Activated CD8-positive, alpha-beta T cell treated with anti-CD3 and anti-CD28 coated beads for 36 hours (primary cell): ENCODE results near the gene ZNF277. TPM values are rescaled to one million over a fixed set of nuclear protein-coding genes. Genes with fewer than 3 reads are reported as not detected.

ENCODE experiments used
- ATAC-seq: fragments of 200-7000 bp; cut with Tn5 transposase; one replicate; pipeline ENCODE4 v1.10.0; 2021; ENCODE audit warnings: mild to moderate bottlenecking, moderate library complexity
- CTCF ChIA-PET: fragments of 350-600 bp; sonication (Branson Sonifier 250); formaldehyde crosslinking; loops from one replicate; lab custom pipeline; 2021; ENCODE audit warnings: antibody characterized with exemption; lab: Charles Lee
- POLR2A ChIA-PET: fragments of 350-600 bp; sonication (Branson Sonifier 250); formaldehyde crosslinking; loops from one replicate; lab custom pipeline; 2021; ENCODE audit warnings: antibody characterized with exemption; lab: Charles Lee
- DNase-seq: peaks from one replicate; pipeline ENCODE4 v3.0.0-alpha.2; 2020
- H3K27ac Mint-ChIP-seq: one replicate; pipeline ENCODE4 v1.8.0; 2021; ENCODE audit warnings: mild to moderate bottlenecking, mixed read lengths
- H3K27me3 Mint-ChIP-seq: one replicate; pipeline ENCODE4 v1.8.0; 2021; ENCODE audit warnings: mixed read lengths
- H3K36me3 Mint-ChIP-seq: one replicate; pipeline ENCODE4 v1.8.0; 2021; ENCODE audit warnings: low read depth, mixed read lengths
- H3K4me1 Mint-ChIP-seq: one replicate; pipeline ENCODE4 v1.8.0; 2021; ENCODE audit warnings: low read depth, mixed read lengths
- H3K4me3 Mint-ChIP-seq: one replicate; pipeline ENCODE4 v1.8.0; 2021; ENCODE audit warnings: mild to moderate bottlenecking, moderate library complexity, mixed read lengths
- H3K9me3 Mint-ChIP-seq: one replicate; pipeline ENCODE4 v1.8.0; 2021; ENCODE audit warnings: mixed read lengths
- intact Hi-C: fragments of 100-400 bp; cut with micrococcal nuclease; formaldehyde crosslinking; loops from one replicate; pipeline ENCODE4 v1.10.0; 2022
- total RNA-seq, 2 experiments: library from RNA; stranded (reverse); gene quantifications; one replicate each; pipeline ENCODE4 v1.2.3, GENCODE V29; 2021
- TF ChIP-seq, protein P1 (sequence below): fragments of 200-600 bp; IDR thresholded peaks from one replicate; pipeline ENCODE4 v1.8.0; 2022; ENCODE audit warnings: antibody characterized with exemption, mild to moderate bottlenecking

ZNF277 gene
- total RNA-seq, 2 experiments from 2014 or later: 21.5 to 25.8 TPM

DNA sequence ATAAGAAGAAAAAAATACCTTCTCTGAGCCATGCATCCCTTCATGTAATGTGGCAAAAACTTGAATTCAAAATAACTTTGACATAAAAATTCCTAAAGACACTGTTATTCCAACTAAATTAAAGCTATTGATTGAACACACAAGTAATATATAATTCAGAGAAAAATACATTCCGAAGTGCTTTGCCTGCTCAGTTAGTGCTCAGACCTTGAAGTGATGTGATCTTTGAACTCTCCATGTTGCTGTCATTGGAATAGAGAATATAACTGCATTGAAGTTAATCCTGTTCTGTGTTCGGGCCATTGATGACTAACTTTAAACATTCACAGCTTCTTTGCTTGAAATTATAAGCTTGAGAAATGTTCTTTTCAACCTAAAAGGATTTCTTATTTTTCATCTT is 129.8 kb downstream of the ZNF277 start:
- no peak for DNase-seq
- Mint-ChIP-seq H3K9me3 (no peaks in the 10 kb centered on the region), H3K4me3 (no peak overlapping the region), H3K27ac (no peak overlapping the region), H3K4me1 (no peaks in the 10 kb centered on the region), H3K36me3 (peaks cover 26% of the 10 kb centered on the region), H3K27me3 (no peaks in the 10 kb centered on the region)
- intact Hi-C loops: no loop called here
- POLR2A ChIA-PET: no interaction called here
- CTCF ChIA-PET: no interaction called here
- ATAC-seq: no peak
- TF ChIP-seq, protein P1, sequence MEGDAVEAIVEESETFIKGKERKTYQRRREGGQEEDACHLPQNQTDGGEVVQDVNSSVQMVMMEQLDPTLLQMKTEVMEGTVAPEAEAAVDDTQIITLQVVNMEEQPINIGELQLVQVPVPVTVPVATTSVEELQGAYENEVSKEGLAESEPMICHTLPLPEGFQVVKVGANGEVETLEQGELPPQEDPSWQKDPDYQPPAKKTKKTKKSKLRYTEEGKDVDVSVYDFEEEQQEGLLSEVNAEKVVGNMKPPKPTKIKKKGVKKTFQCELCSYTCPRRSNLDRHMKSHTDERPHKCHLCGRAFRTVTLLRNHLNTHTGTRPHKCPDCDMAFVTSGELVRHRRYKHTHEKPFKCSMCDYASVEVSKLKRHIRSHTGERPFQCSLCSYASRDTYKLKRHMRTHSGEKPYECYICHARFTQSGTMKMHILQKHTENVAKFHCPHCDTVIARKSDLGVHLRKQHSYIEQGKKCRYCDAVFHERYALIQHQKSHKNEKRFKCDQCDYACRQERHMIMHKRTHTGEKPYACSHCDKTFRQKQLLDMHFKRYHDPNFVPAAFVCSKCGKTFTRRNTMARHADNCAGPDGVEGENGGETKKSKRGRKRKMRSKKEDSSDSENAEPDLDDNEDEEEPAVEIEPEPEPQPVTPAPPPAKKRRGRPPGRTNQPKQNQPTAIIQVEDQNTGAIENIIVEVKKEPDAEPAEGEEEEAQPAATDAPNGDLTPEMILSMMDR: no peak

DNA sequence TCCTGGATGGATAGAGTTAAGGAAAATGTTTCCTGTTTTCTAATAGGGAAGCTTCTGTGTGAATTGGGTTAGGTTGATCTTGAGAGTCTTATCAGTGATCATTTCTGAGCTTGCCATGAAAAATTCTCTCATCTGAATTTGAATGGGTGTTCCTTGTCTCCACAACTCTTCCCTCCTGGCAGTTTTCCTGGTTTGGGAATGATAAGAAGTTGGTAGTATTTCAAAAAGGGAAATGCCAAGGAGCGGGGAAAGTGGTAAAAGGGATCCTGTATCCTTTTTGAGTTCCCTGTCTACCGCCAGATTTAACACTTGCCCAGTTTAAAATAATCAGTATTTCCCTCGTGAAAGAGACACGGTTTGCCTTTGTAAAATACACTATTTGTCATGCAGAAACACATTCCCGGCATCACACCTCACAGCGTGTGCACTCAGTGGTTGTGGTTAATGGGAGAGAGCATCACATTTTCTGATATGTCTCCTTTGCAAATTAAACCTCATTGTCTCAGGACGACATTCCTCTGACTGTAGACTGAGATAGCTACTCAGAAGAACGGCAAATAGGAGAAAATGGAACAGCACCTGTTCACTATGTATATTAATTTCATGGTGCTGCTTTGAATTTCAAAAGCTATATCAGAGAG is 130.6 kb downstream of the ZNF277 start:
- ATAC-seq: no peak
- no peak overlapping the region for H3K27ac Mint-ChIP-seq
- CTCF ChIA-PET: no interaction called here

DNA sequence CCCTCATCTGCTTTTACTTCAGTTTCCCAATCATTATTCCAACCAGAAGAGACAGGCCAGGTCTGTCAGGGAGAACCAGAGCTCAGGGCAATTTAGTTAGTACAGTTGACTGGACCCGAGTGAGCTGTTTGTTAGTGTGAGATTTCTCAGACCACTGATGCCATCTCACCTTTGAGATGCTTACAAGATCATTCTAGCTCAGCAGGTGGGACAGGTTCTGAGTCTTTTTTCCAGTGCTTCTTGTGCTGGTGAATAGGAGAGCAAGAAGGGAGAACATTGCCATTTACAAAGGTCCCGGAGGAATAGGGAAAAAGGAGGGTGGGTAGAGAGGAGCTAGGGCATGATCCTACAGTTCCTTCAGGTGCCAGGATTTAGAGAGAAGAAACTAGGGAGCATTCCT is 131.4 kb downstream of the ZNF277 start:
- Mint-ChIP-seq H3K9me3 (no peaks in the 10 kb centered on the region), H3K4me1 (no peaks in the 10 kb centered on the region), H3K27me3 (no peaks in the 10 kb centered on the region), H3K36me3 (peaks cover 34% of the 10 kb centered on the region), H3K4me3 (no peak overlapping the region), H3K27ac (no peak overlapping the region)
- TF ChIP-seq, protein P1: no peak
- DNase-seq (no peak), ATAC-seq (no peak)
- ChIA-PET POLR2A (no interaction called here), CTCF (no interaction called here)
- intact Hi-C loops: no loop called here

More for the DNA sequence above, 130.6 kb downstream of the ZNF277 start:
- intact Hi-C loops: no loop called here
- no peaks in the 10 kb centered on the region for H3K4me1 Mint-ChIP-seq
- TF ChIP-seq, protein P1: no peak
- POLR2A ChIA-PET: no interaction called here
- H3K27me3 Mint-ChIP-seq: no peaks in the 10 kb centered on the region
- no peak overlapping the region for H3K4me3 Mint-ChIP-seq
- DNase-seq: no peak
- peaks cover 27% of the 10 kb centered on the region for H3K36me3 Mint-ChIP-seq
- no peaks in the 10 kb centered on the region for H3K9me3 Mint-ChIP-seq

DNA sequence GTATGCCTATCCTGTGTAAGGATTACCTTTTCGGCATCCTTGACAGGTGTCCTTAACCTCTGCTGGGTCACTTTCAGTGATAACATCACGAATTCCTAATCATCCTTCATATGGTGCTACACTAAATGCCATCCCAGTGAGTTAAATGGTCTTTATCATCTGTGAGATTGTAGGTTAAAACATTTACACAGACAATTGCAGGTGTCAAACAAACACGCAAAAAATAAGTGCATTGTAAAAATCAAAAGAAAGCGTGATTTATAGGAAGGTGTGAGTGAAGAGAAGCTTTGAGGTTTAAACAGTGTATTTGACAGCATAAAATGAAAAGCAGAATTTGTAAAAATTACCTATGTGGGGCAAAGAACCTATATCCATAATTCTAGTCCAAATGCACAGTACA is 132.3 kb downstream of the ZNF277 start:
- TF ChIP-seq, protein P1: no peak
- POLR2A ChIA-PET: no interaction called here
- ATAC-seq: no peak
- intact Hi-C loops: no loop called here
- Mint-ChIP-seq H3K36me3 (peaks cover 39% of the 10 kb centered on the region), H3K27ac (no peak overlapping the region), H3K4me1 (no peaks in the 10 kb centered on the region), H3K27me3 (no peaks in the 10 kb centered on the region), H3K9me3 (peaks cover 4% of the 10 kb centered on the region), H3K4me3 (no peak overlapping the region)
- CTCF ChIA-PET: no interaction called here
- no peak for DNase-seq

DNA sequence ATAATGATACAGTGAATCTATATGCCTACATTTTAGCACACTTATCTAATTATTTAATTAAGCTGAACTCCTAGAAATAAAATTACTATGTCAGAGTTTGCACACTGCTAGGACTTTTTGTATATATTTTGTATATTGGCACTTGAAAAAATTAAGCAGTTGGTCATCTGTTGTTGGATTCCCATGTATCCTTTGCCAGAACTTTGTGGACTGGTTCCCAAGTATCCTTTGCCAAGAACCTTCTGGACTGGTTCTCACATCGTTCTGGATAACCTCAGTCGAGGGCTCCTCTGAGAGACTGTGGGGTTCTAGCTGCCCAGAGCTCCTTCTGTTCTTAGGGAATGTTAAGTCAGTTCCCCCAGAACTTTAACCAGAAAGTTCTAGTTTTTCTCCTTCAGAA is 135.0 kb downstream of the ZNF277 start:
- DNase-seq (no peak), ATAC-seq (no peak)
- H3K4me1 Mint-ChIP-seq: no peaks in the 10 kb centered on the region
- CTCF ChIA-PET: no interaction called here
- no peak overlapping the region for H3K27ac Mint-ChIP-seq
- intact Hi-C loops: no loop called here
- H3K36me3 Mint-ChIP-seq: peaks cover 46% of the 10 kb centered on the region
- H3K9me3 Mint-ChIP-seq: peaks cover 10% of the 10 kb centered on the region
- TF ChIP-seq, protein P1: no peak
- H3K4me3 Mint-ChIP-seq: no peak overlapping the region
- H3K27me3 Mint-ChIP-seq: no peaks in the 10 kb centered on the region
- POLR2A ChIA-PET: interaction anchor here (1.1 kb wide), 1 partner anchor 10 kb away, joined by 3 read pairs; no protein-coding TSS in a partner anchor
